Measurements from ENCODE around the gene CABLES2.
A peak's percentile ranks its signal among the peaks of the same experiment; 100 is the strongest.

CABLES2 gene

DNA sequence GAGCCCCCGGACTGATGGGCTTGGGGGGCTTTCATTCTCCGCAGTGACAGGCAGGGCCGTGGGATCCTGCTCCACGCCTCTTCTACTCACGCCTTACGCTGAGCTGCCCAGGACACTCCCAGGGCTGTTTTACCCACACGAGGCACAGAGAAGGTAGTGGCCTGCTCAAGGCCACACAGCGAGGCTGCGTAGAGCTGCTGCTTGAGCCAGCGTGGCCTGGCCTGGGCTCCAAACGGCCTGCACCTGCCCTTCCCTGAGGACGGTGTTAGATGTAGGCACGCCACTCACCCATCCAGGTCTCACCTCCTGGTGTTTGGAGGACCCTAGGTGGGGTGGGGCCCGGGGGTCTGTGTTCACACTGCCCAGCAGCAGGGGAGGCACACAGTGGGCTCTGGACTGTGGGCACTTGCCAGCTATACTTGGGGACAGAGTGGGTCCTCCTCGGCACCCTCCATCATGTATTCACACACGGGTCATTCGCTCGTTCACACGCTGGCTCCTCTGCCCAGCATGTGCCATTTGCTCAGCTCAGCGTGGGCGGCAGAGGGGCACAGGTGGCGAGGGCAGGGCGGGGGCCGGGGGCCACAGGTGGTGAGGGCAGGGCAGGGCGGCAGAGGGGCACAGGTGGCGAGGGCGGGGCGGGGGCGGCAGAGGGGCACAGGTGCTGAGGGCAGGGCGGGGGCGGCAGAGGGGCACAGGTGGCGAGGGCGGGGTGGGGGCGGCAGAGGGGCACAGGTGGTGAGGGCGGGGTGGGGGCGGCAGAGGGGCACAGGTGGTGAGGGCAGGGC is 38.7 kb upstream of the CABLES2 start:
- DNase-seq (ENCODE audit: low spot score), result no peak
- TF ChIP-seq, protein P1, sequence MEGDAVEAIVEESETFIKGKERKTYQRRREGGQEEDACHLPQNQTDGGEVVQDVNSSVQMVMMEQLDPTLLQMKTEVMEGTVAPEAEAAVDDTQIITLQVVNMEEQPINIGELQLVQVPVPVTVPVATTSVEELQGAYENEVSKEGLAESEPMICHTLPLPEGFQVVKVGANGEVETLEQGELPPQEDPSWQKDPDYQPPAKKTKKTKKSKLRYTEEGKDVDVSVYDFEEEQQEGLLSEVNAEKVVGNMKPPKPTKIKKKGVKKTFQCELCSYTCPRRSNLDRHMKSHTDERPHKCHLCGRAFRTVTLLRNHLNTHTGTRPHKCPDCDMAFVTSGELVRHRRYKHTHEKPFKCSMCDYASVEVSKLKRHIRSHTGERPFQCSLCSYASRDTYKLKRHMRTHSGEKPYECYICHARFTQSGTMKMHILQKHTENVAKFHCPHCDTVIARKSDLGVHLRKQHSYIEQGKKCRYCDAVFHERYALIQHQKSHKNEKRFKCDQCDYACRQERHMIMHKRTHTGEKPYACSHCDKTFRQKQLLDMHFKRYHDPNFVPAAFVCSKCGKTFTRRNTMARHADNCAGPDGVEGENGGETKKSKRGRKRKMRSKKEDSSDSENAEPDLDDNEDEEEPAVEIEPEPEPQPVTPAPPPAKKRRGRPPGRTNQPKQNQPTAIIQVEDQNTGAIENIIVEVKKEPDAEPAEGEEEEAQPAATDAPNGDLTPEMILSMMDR (IDR thresholded peaks at IDR 0.05; ENCODE audit: extremely low read depth, missing control alignments), result no peak

DNA sequence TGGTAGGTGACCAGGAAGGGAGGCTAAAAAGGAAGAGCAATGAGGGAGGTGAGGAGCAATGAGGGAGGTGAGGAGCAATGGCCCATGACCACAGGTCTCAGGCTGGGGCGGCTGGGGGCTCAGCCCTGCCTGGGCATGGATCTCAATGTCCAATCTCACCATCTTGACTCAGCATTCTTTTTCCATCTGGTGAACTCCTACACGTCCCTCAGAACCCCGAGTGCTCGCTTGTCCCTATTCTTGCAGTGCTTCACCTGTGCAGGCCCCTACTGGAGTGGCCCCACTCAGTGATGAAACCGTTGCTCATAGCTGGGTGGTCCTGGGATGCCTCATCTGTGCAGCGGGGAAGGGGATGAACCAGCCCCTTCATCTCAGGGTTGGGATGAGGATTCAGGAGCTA is 37.2 kb upstream of the CABLES2 start:
- no peak for DNase-seq (ENCODE audit: low spot score)
- TF ChIP-seq, protein P1 (IDR thresholded peaks at IDR 0.05; ENCODE audit: extremely low read depth, missing control alignments), result no peak

DNA sequence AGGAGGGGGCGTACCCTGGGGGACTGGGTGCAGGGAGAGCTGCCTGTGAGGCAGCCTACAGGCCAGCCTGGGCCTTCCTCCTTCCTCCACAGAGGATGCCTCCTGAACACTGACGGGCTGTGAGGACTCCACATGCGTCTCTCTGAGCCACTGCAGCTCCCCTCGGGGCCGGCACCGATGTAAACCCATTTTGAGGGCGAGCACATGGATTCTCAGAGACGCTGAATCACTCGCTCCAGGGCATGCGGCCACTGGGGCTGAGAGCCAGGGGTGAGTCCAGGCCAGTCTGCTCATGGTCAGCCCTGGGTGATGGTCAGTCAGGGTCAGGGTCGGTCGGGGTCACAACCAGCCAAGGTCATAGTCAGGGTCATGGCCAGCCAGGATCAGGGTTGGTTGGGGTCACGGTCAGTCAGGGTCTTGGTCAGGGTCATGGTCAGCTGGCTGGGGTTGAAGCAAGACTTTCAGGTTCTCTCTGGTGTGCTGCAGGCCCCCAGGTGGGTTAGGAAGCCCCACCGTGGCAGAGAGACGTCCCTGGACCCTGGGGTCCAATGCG is 35.0 kb upstream of the CABLES2 start:
- no peak for DNase-seq (ENCODE audit: low spot score)
- TF ChIP-seq, protein P1 (IDR thresholded peaks at IDR 0.05; ENCODE audit: extremely low read depth, missing control alignments), result no peak

DNA sequence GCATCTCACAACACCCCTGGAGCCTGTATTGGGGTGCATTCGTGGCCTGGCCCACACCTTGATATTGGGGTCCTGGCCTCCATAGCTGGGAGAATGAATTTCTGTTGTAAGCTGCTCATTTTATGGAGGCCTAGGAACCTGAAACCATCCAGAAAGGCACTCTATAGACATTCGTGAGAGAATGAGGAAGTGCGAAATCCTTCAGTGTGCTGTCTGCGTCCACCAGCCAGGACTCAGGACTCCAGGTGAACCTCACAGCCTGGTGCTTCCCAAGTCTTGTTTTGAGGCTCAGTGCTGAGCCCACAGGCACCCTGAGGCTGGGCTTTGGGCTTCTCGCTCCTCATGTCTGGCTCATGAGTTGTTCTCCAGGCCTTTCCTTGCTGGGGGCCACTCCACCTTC is 32.1 kb upstream of the CABLES2 start:
- TF ChIP-seq, protein P1 (IDR thresholded peaks at IDR 0.05; ENCODE audit: extremely low read depth, missing control alignments), result no peak
- peak; percentile 51 for DNase-seq (ENCODE audit: low spot score)

DNA sequence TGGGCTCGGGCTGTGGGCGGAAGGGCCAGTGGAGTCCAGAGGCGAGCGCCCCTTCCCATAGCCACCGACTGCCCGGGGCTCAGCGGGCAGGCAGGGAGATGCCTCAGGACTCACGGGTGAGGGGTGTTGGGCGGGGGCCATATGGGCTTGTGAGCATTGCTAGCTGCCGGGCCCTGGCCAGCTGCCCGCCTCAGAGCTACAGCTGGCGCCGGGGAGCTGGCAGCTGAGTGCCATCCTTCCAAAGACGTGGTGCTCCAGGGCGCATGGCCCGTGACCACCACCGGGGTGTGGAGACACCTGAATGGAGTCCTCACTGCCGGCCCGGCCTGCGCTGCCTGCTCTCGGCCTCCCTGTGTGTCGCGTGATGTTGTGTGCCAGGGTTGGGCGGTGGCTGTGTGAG is 30.8 kb upstream of the CABLES2 start:
- TF ChIP-seq, protein P1 (IDR thresholded peaks at IDR 0.05; ENCODE audit: extremely low read depth, missing control alignments), result no peak
- DNase-seq (ENCODE audit: low spot score), result no peak

DNA sequence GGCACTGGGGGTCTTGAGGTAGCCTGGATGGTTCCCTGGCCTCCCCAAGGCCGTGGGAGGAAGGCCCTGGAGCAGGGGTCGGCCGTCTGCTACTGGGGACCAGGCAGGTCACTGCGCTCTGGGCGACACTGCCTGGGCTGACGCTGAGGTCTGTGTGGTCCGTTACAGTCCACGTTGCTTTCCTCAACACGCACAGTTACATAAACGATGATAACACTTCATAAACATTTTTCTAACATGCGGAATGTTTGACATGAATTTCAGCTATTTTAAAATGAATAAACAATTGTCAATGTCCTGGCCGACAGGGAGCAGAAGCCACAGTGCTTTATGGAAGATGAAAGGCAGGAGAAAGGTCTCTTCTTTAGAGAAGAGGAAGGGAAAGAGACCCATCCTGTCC is 30.4 kb upstream of the CABLES2 start:
- TF ChIP-seq, protein P1 (IDR thresholded peaks at IDR 0.05; ENCODE audit: extremely low read depth, missing control alignments), result no peak
- DNase-seq (ENCODE audit: low spot score), result no peak

DNA sequence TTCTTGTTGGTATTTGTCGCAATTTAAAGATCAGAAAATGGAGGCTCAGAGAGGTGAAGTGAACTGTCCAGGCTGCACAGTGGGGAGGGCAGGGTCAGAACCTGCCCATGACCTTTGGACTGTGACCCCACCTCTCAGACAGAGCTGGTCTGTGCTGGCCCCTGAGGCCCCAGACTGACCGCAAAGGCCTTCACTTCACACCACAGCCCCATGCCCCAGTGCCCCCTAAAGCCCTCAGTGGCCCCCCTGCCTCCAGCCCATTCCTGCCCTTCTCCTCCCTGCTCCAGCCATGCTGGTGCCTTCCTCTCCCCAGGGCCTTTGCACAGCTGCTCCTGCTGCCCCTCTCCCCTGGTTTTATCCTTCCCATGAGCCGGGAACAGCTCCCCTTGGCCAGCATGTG is 29.6 kb upstream of the CABLES2 start:
- TF ChIP-seq, protein P1 (IDR thresholded peaks at IDR 0.05; ENCODE audit: extremely low read depth, missing control alignments), result no peak
- no peak for DNase-seq (ENCODE audit: low spot score)
